Measurements from ENCODE around the gene LUC7L. TPM values are rescaled to one million over a fixed set of nuclear protein-coding genes. Genes with fewer than 3 reads are reported as not detected.
"Not testable (repeated sequence)": the region's sequence is repeated elsewhere in the genome, so short reads cannot be mapped to it uniquely, and the experiment has no call there.

The LUC7L gene
- total RNA-seq, 4 donors from 2014 or later = 47.6 to 118 (median 93.9) TPM

GRCh38 chr16:261031-261691, 31.9 kb upstream of the LUC7L start:
- no peaks in the 10 kb centered on the region for H3K36me3 ChIP-seq
- TF ChIP-seq POLR2A (IDR thresholded peaks at IDR 0.05) (no peak), CTCF (IDR thresholded peaks at IDR 0.05) (no peak)

GRCh38 chr16:260326-260725, 31.1 kb upstream of the LUC7L start:
- no peaks in the 10 kb centered on the region for H3K36me3 ChIP-seq

More at GRCh38 chr16:261031-261691, 31.9 kb upstream of the LUC7L start:
- H3K4me3 ChIP-seq = no peak overlapping the region
- H3K27me3 ChIP-seq = no peaks in the 10 kb centered on the region
- H3K4me1 ChIP-seq = no peaks in the 10 kb centered on the region
- no peak overlapping the region for H3K27ac ChIP-seq
- no peak for DNase-seq
- H3K9me3 ChIP-seq = no peaks in the 10 kb centered on the region
- intact Hi-C loops (cut with DNase I; ENCODE audit: low total_unique reads) = no loop called here

GRCh38 chr16:259814-260253, 30.6 kb upstream of the LUC7L start:
- Histone ChIP-seq H3K9me3 (no peaks in the 10 kb centered on the region), H3K27me3 (no peaks in the 10 kb centered on the region), H3K36me3 (no peaks in the 10 kb centered on the region), H3K27ac (no peak overlapping the region), H3K4me3 (no peak overlapping the region), H3K4me1 (no peaks in the 10 kb centered on the region)
- no peak for DNase-seq
- TF ChIP-seq POLR2A (IDR thresholded peaks at IDR 0.05) = no peak
- no peak for TF ChIP-seq CTCF (IDR thresholded peaks at IDR 0.05)
- intact Hi-C loops (cut with DNase I; ENCODE audit: low total_unique reads) = no loop called here

More at GRCh38 chr16:260326-260725, 31.1 kb upstream of the LUC7L start:
- TF ChIP-seq POLR2A (IDR thresholded peaks at IDR 0.05) (no peak), CTCF (IDR thresholded peaks at IDR 0.05) (no peak)
- no peaks in the 10 kb centered on the region for H3K27me3 ChIP-seq
- H3K4me3 ChIP-seq = no peak overlapping the region
- no peaks in the 10 kb centered on the region for H3K4me1 ChIP-seq
- no peak overlapping the region for H3K27ac ChIP-seq
- DNase-seq = no peak
- intact Hi-C loops (cut with DNase I; ENCODE audit: low total_unique reads) = no loop called here
- no peaks in the 10 kb centered on the region for H3K9me3 ChIP-seq

- Histone ChIP-seq H3K9me3 (no peaks in the 10 kb centered on the region), H3K4me3 (no peak overlapping the region), H3K4me1 (no peaks in the 10 kb centered on the region), H3K27me3 (no peaks in the 10 kb centered on the region), H3K27ac (no peak overlapping the region), H3K36me3 (no peaks in the 10 kb centered on the region)
- no peak for DNase-seq
- TF ChIP-seq POLR2A (IDR thresholded peaks at IDR 0.05) = no peak
- TF ChIP-seq CTCF (IDR thresholded peaks at IDR 0.05) = no peak
- intact Hi-C loops (cut with DNase I; ENCODE audit: low total_unique reads) = no loop called here
These were observed 30.0 kb upstream of the LUC7L start for GRCh38 chr16:259226-259625.

- H3K27me3 ChIP-seq; H3K9me3 ChIP-seq; intact Hi-C loops (cut with DNase I; ENCODE audit: low total_unique reads); H3K4me3 ChIP-seq; H3K4me1 ChIP-seq; DNase-seq; H3K36me3 ChIP-seq; H3K27ac ChIP-seq: not testable (repeated sequence)
These were observed 28.8 kb upstream of the LUC7L start for GRCh38 chr16:258091-258490.

All from uterus (tissue), 4 donors.